HCT116 (cell line): Measurements from ENCODE around the gene SEMA5B. TPM values are rescaled to one million over a fixed set of nuclear protein-coding genes. Genes with fewer than 3 reads are reported as not detected.

Experiments used
- ATAC-seq: fragments of 200-7000 bp; cut with Tn5 transposase; 2 replicates; pipeline ENCODE4 v1.9.1; 2020; ENCODE audit warnings: mild to moderate bottlenecking, moderate library complexity
- BruUV-seq: library from RNA; stranded (reverse); fragments of 400-500 nt; replicated peaks from 2 replicates; lab custom pipeline; 2021; lab: Mats Ljungman, UMichigan
- CTCF ChIA-PET: fragments of 300-600 bp; sonication (Branson Sonifier 250); formaldehyde crosslinking; loops from one replicate; lab custom pipeline; 2021; ENCODE audit warnings: antibody characterized with exemption; lab: Charles Lee
- POLR2A ChIA-PET: fragments of 300-600, 350-600 bp; sonication (Branson Sonifier 250); formaldehyde crosslinking; loops from one replicate; lab custom pipeline; 2021; ENCODE audit warnings: antibody characterized with exemption; lab: Charles Lee
- RAD21 ChIA-PET, 2 experiments: fragments of 300-600 bp; sonication (Branson Sonifier 250); formaldehyde crosslinking; loops; one replicate each; lab custom pipeline; 2023; ENCODE audit warnings: low total read pairs in 2 of 2; ENCODE audit not compliant: uncharacterized antibody in 2 of 2, unreplicated experiment in 2 of 2, low non-redundant PET in 1 of 2; lab: Charles Lee
- DNase-seq: peaks from one replicate; pipeline ENCODE4 v3.0.0-alpha.2; 2010; ENCODE audit warnings: low read depth, low spot score
- H2AFZ ChIP-seq: fragments of 200-600 bp; shearing (Covaris generic), sonication (generic); 2 replicates; pipeline ENCODE4 v1.6.1; 2017; ENCODE audit warnings: low read depth, mixed run types, mixed read lengths, antibody characterized with exemption, low read length; ENCODE audit not compliant: poor library complexity, severe bottlenecking
- H3K27ac ChIP-seq: 2 replicates; pipeline ENCODE4 v1.5.1; 2012; ENCODE audit warnings: low read depth, low read length
- H3K27me3 ChIP-seq: fragments of 200-600 bp; sonication (generic); 2 replicates; pipeline ENCODE4 v1.6.1; 2016; ENCODE audit warnings: mixed run types, low read length, mixed read lengths; ENCODE audit not compliant: insufficient read depth
- H3K36me3 ChIP-seq, 2 experiments: fragments of 200-500 bp in 1 of 2; fragments of 200-600 bp in 1 of 2; sonication (Bioruptor generic) in 1 of 2; sonication (generic) in 1 of 2; 2 replicates each; pipeline versions ENCODE4 v1.5.1 to v1.6.1; 2014 to 2016; ENCODE audit warnings: low read length in 2 of 2, inconsistent platforms in 1 of 2, mixed read lengths in 1 of 2, mixed run types in 1 of 2; ENCODE audit not compliant: insufficient read depth in 2 of 2, control insufficient read depth in 1 of 2
- H3K4me1 ChIP-seq, 2 experiments: fragments of 200-600 bp in 1 of 2; sonication (generic) in 1 of 2; 2 replicates each; pipeline versions ENCODE4 v1.5.1 to v1.6.1; 2012 to 2017; ENCODE audit warnings: low read length in 2 of 2, inconsistent platforms in 1 of 2, mild to moderate bottlenecking in 1 of 2, mixed read lengths in 1 of 2, mixed run types in 1 of 2, moderate library complexity in 1 of 2; ENCODE audit not compliant: insufficient read depth in 2 of 2, control insufficient read depth in 1 of 2
- H3K4me2 ChIP-seq: fragments of 200-600 bp; sonication (generic); 2 replicates; pipeline ENCODE4 v1.6.1; 2017; ENCODE audit warnings: mixed run types, low read length, mixed read lengths
- H3K4me3 ChIP-seq, 2 experiments: fragments of 200-600 bp in 1 of 2; sonication (generic) in 1 of 2; replicated peaks in 1 of 2; 2 replicates each; pipeline ENCODE4 v1.5.1; 2011 to 2016; ENCODE audit warnings: low read length in 2 of 2, control low read depth in 1 of 2, low read depth in 1 of 2, mild to moderate bottlenecking in 1 of 2, mixed read lengths in 1 of 2, mixed run types in 1 of 2
- H3K79me2 ChIP-seq: fragments of 200-600 bp; sonication (generic); 2 replicates; pipeline ENCODE4 v1.6.1; 2017; ENCODE audit warnings: mild to moderate bottlenecking, mixed run types, low read length, moderate library complexity, mixed read lengths; ENCODE audit not compliant: insufficient read depth
- H3K9ac ChIP-seq: fragments of 200-600 bp; sonication (generic); 2 replicates; pipeline ENCODE4 v1.6.1; 2016; ENCODE audit warnings: low read length, mixed read lengths
- H3K9me2 ChIP-seq: fragments of 200-600 bp; sonication (generic), shearing (Covaris generic); 2 replicates; pipeline ENCODE4 v1.6.1; 2017; ENCODE audit warnings: mixed run types, mild to moderate bottlenecking, moderate library complexity; ENCODE audit not compliant: insufficient read depth
- H3K9me3 ChIP-seq, 2 experiments: fragments of 200-500 bp in 1 of 2; fragments of 200-600 bp in 1 of 2; sonication (Bioruptor generic) in 1 of 2; sonication (generic) in 1 of 2; 2 replicates each; pipeline ENCODE4 v1.6.1; 2014 to 2017; ENCODE audit warnings: low read length in 2 of 2, mixed read lengths in 2 of 2, inconsistent platforms in 1 of 2, low read depth in 1 of 2, mild to moderate bottlenecking in 1 of 2, mixed run types in 1 of 2, moderate library complexity in 1 of 2; ENCODE audit not compliant: control insufficient read depth in 1 of 2, insufficient read depth in 1 of 2
- H4K20me1 ChIP-seq: fragments of 200-600 bp; sonication (generic), shearing (Covaris generic); 2 replicates; pipeline ENCODE4 v1.6.1; 2017; ENCODE audit warnings: mixed run types, mild to moderate bottlenecking, moderate library complexity; ENCODE audit not compliant: insufficient read depth
- CEBPB ChIP-seq: IDR thresholded peaks from 2 replicates; pipeline ENCODE4 v1.6.1; 2012; ENCODE audit warnings: low read depth
- EGR1 ChIP-seq: IDR thresholded peaks from 2 replicates; pipeline ENCODE4 v1.6.1; 2012; ENCODE audit warnings: low read depth
- ELF1 ChIP-seq: IDR thresholded peaks from 2 replicates; pipeline ENCODE4 v1.6.1; 2012; ENCODE audit warnings: low read depth, borderline replicate concordance
- EZH2 ChIP-seq: fragments of 200-600 bp; sonication (generic); IDR thresholded peaks from 2 replicates; pipeline ENCODE4 v1.6.1; 2017; ENCODE audit warnings: antibody characterized with exemption, mixed run types
- EZH2phosphoT487 ChIP-seq: fragments of 200-600 bp; IDR thresholded peaks from 2 replicates; pipeline ENCODE4 v1.6.1; 2018; ENCODE audit warnings: antibody characterized with exemption, borderline replicate concordance
- JUND ChIP-seq: IDR thresholded peaks from 2 replicates; pipeline ENCODE4 v1.6.1; 2012
- MAX ChIP-seq: IDR thresholded peaks from 2 replicates; pipeline ENCODE4 v1.6.1; 2012
- RAD21 ChIP-seq: IDR thresholded peaks from 2 replicates; pipeline ENCODE4 v1.6.1; 2012; ENCODE audit warnings: low read depth, mild to moderate bottlenecking
- SIN3A ChIP-seq: IDR thresholded peaks from 2 replicates; pipeline ENCODE4 v1.6.1; 2012; ENCODE audit warnings: low read depth
- SP1 ChIP-seq: IDR thresholded peaks from 2 replicates; pipeline ENCODE4 v1.6.1; 2012; ENCODE audit warnings: low read depth
- SRF ChIP-seq: IDR thresholded peaks from 2 replicates; pipeline ENCODE4 v1.6.1; 2012; ENCODE audit warnings: low read depth
- YY1 ChIP-seq: IDR thresholded peaks from 2 replicates; pipeline ENCODE4 v1.6.1; 2011; ENCODE audit warnings: low read length, low read depth, moderate library complexity, mild to moderate bottlenecking; ENCODE audit not compliant: insufficient replicate concordance; ENCODE audit errors: extremely low read depth
- ZFX ChIP-seq: fragments of 450-650 bp; IDR thresholded peaks from 2 replicates; pipeline ENCODE4 v1.6.1; 2017
- intact Hi-C: fragments of 100-400 bp; cut with micrococcal nuclease; formaldehyde crosslinking; loops from 2 replicates; pipeline ENCODE4 v1.10.0; 2022
- total RNA-seq: library from RNA; stranded (reverse); gene quantifications from one replicate; pipeline ENCODE4 v1.2.1, GENCODE V29; 2021; ENCODE audit not compliant: unreplicated experiment
- TF ChIP-seq, protein P1 (sequence below): IDR thresholded peaks from 2 replicates; pipeline ENCODE4 v1.6.1; 2012; ENCODE audit warnings: low read depth
- TF ChIP-seq, protein P2 (sequence below): IDR thresholded peaks from 2 replicates; pipeline ENCODE4 v1.6.1; 2011; ENCODE audit warnings: mild to moderate bottlenecking, low read length, moderate library complexity; ENCODE audit not compliant: insufficient replicate concordance; ENCODE audit errors: extremely low read depth

SEMA5B gene
- total RNA-seq, 1 experiment from 2014 or later = 0.15 TPM

DNA sequence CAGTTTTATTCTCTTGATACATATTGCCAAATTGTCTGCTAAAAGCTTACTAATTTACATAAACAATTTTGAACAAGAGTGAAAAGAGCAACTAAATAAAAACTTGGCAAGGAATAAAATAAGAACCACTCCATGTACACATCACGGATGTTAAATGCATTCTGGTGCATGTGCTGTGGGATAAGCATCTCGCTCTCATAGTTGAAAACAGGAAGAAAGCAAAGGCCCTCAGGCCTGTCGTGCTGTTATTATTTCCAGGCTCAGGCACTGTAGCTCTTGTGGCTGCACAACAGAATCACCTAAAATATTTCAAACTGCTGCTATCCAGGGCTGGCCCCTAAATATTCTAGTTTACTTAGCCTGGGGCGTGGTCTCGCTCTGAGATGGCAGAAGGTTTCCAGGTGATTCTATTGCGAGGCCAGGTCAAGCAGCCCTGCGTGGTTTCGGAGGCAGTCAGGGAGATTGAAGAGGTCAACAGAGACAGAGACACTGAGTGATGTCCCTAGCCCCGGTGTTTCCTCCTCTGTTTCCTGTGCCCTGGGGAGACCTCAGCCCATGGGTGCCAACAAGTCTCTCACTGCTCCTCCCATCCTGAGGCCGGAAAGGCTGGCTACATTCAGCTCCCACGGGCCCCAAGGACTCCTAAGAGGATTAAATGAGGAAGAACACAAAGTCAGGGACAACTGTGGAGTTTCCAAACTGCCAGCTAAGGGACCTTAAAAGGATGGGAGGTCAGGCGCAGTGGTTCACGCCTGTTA, 21.1 kb upstream of the SEMA5B start:
- ChIA-PET RAD21 (no interaction called here), CTCF (no interaction called here), POLR2A (no interaction called here)
- DNase-seq (no peak), ATAC-seq (no peak)
- no peaks in the 10 kb centered on the region for H3K27me3 ChIP-seq
- H3K4me2 ChIP-seq = no peak overlapping the region
- no peak overlapping the region for H3K4me3 ChIP-seq
- no peaks in the 10 kb centered on the region for H4K20me1 ChIP-seq
- TF ChIP-seq EGR1 (no peak), EZH2 (no peak), SP1 (no peak), RAD21 (no peak), SRF (no peak), SIN3A (no peak), ELF1 (no peak), MAX (no peak), JUND (no peak), YY1 (no peak), ZFX (no peak), CEBPB (no peak), EZH2phosphoT487 (no peak)
- TF ChIP-seq, protein P1, sequence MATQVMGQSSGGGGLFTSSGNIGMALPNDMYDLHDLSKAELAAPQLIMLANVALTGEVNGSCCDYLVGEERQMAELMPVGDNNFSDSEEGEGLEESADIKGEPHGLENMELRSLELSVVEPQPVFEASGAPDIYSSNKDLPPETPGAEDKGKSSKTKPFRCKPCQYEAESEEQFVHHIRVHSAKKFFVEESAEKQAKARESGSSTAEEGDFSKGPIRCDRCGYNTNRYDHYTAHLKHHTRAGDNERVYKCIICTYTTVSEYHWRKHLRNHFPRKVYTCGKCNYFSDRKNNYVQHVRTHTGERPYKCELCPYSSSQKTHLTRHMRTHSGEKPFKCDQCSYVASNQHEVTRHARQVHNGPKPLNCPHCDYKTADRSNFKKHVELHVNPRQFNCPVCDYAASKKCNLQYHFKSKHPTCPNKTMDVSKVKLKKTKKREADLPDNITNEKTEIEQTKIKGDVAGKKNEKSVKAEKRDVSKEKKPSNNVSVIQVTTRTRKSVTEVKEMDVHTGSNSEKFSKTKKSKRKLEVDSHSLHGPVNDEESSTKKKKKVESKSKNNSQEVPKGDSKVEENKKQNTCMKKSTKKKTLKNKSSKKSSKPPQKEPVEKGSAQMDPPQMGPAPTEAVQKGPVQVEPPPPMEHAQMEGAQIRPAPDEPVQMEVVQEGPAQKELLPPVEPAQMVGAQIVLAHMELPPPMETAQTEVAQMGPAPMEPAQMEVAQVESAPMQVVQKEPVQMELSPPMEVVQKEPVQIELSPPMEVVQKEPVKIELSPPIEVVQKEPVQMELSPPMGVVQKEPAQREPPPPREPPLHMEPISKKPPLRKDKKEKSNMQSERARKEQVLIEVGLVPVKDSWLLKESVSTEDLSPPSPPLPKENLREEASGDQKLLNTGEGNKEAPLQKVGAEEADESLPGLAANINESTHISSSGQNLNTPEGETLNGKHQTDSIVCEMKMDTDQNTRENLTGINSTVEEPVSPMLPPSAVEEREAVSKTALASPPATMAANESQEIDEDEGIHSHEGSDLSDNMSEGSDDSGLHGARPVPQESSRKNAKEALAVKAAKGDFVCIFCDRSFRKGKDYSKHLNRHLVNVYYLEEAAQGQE = no peak
- TF ChIP-seq, protein P2, sequence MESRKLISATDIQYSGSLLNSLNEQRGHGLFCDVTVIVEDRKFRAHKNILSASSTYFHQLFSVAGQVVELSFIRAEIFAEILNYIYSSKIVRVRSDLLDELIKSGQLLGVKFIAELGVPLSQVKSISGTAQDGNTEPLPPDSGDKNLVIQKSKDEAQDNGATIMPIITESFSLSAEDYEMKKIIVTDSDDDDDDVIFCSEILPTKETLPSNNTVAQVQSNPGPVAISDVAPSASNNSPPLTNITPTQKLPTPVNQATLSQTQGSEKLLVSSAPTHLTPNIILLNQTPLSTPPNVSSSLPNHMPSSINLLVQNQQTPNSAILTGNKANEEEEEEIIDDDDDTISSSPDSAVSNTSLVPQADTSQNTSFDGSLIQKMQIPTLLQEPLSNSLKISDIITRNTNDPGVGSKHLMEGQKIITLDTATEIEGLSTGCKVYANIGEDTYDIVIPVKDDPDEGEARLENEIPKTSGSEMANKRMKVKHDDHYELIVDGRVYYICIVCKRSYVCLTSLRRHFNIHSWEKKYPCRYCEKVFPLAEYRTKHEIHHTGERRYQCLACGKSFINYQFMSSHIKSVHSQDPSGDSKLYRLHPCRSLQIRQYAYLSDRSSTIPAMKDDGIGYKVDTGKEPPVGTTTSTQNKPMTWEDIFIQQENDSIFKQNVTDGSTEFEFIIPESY = no peak
- H3K9ac ChIP-seq = no peak overlapping the region
- intact Hi-C loops = loop anchor here (5.0 kb wide), 1 partner anchor 209 kb away; no protein-coding TSS in a partner anchor
- H3K9me2 ChIP-seq = no peaks in the 10 kb centered on the region
- H2AFZ ChIP-seq = no peak overlapping the region
- no TSS peak for BruUV-seq
- no peaks in the 10 kb centered on the region for H3K79me2 ChIP-seq
- no peaks in the 10 kb centered on the region for H3K36me3 ChIP-seq
- H3K4me1 ChIP-seq = no peaks in the 10 kb centered on the region
- H3K27ac ChIP-seq = no peak overlapping the region
- no peaks in the 10 kb centered on the region for H3K9me3 ChIP-seq
